ENCODE measurements around the gene SEMA3G.

DNA sequence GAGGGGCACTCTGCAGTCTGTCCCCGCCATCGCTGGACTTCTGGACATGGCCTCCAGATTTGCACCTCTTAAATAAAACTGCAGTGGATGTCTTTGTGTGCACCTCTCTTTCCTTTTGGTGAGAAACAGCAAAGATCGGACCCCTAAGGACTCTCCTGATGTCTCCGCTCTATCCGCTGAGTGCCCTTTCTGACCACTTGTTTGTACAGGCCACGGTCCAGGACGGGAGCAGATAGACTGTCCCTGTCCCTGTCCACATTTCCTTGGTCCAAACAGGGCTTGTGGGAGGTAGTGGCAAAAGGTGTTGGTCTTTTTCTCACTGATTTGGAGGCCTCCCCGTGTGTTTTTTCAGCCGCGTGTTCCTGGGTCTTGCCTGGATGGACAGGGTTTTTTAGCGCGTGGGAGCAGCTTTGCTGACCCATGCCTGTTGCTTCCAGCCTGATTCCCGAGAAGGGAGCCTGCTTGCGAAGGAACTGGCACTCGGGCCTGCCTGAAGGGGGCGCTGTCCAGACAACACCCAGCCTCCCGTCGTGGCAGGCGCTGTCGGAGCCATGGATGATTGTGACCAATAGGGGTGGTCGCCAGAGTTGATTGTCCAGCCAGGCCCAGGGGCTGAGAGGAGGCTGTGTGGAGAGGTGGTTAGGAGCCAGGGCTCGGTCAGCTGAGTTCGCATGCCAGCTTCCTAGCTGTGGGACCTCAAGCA is 37.1 kb upstream of the SEMA3G start:
- TF ChIP-seq, protein P1, sequence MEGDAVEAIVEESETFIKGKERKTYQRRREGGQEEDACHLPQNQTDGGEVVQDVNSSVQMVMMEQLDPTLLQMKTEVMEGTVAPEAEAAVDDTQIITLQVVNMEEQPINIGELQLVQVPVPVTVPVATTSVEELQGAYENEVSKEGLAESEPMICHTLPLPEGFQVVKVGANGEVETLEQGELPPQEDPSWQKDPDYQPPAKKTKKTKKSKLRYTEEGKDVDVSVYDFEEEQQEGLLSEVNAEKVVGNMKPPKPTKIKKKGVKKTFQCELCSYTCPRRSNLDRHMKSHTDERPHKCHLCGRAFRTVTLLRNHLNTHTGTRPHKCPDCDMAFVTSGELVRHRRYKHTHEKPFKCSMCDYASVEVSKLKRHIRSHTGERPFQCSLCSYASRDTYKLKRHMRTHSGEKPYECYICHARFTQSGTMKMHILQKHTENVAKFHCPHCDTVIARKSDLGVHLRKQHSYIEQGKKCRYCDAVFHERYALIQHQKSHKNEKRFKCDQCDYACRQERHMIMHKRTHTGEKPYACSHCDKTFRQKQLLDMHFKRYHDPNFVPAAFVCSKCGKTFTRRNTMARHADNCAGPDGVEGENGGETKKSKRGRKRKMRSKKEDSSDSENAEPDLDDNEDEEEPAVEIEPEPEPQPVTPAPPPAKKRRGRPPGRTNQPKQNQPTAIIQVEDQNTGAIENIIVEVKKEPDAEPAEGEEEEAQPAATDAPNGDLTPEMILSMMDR (conservative IDR thresholded peaks at IDR 0.05 in 1 of 2, IDR thresholded peaks at IDR 0.05 in 1 of 2; ENCODE audit: low read depth in 1 of 2, low read length in 2 of 2): peak; percentile 23 to 47
- TF ChIP-seq EZH2 (IDR thresholded peaks at IDR 0.05; ENCODE audit: low read length, missing control alignments): no peak
